Immature natural killer cell (primary cell): ENCODE measurements around the gene ZNF394. TPM values are rescaled to one million over a fixed set of nuclear protein-coding genes. Genes with fewer than 3 reads are reported as not detected.
A peak's percentile ranks its signal among the peaks of the same experiment; 100 is the strongest.

Experiments used
- DNase-seq, 3 donors: peaks; one replicate each; pipeline ENCODE4 v3.0.0; 2022; ENCODE audit warnings: mixed read lengths in 1 of 3
- H3K27ac Mint-ChIP-seq, 6 donors: one replicate each; pipeline ENCODE4 v1.8.0; 2020; ENCODE audit warnings: mixed read lengths in 6 of 6, mild to moderate bottlenecking in 5 of 6, inconsistent platforms in 4 of 6, moderate library complexity in 3 of 6
- H3K27me3 Mint-ChIP-seq, 3 donors: one replicate each; pipeline ENCODE4 v1.8.0; 2020 to 2021; ENCODE audit warnings: low read depth in 3 of 3, mild to moderate bottlenecking in 3 of 3, mixed read lengths in 3 of 3, moderate library complexity in 3 of 3, inconsistent platforms in 1 of 3
- H3K36me3 Mint-ChIP-seq, 3 donors: one replicate each; pipeline ENCODE4 v1.8.0; 2020; ENCODE audit warnings: mixed read lengths in 3 of 3, inconsistent platforms in 2 of 3, mild to moderate bottlenecking in 2 of 3
- H3K4me1 Mint-ChIP-seq, 2 donors: one replicate each; pipeline ENCODE4 v1.8.0; 2020; ENCODE audit warnings: inconsistent platforms in 2 of 2, mild to moderate bottlenecking in 2 of 2, mixed read lengths in 2 of 2, moderate library complexity in 1 of 2
- H3K4me3 Mint-ChIP-seq, 5 donors: one replicate each; pipeline ENCODE4 v1.8.0; 2020; ENCODE audit warnings: mild to moderate bottlenecking in 5 of 5, mixed read lengths in 5 of 5, inconsistent platforms in 3 of 5, moderate library complexity in 3 of 5
- H3K9me3 Mint-ChIP-seq, 6 donors: one replicate each; pipeline ENCODE4 v1.8.0; 2020; ENCODE audit warnings: mild to moderate bottlenecking in 6 of 6, mixed read lengths in 6 of 6, inconsistent platforms in 4 of 6, moderate library complexity in 3 of 6
- polyA plus RNA-seq, 3 donors: library from polyadenylated mRNA; unstranded; fragments of 300-500 nt; fragmentation: Illumina TruSeq; gene quantifications; one replicate each; pipeline ENCODE4 v1.2.3, GENCODE V29; 2021

Gene ZNF394
- polyA plus RNA-seq, 3 donors from 2014 or later: 68.6 to 91.7 (median 76.0) TPM

GRCh38 chr7:99478464-99479440, 21.3 kb downstream of the ZNF394 start:
- Mint-ChIP-seq H3K27me3 (peaks cover 0 to 4% (median 1%) of the 10 kb centered on the region in 3 donors), H3K9me3 (no peaks in the 10 kb centered on the region), H3K36me3 (peaks cover 0 to 5% (median 1%) of the 10 kb centered on the region in 3 donors), H3K4me1 (peaks cover 25 to 30% of the 10 kb centered on the region in 2 donors), H3K27ac (peak overlapping the region; percentile 49 to 83 (median 62)), H3K4me3 (peak overlapping the region in 2 of 5 donors; percentile 38 to 56)
- no peak for DNase-seq

GRCh38 chr7:99476107-99476506, 24.0 kb downstream of the ZNF394 start:
- Mint-ChIP-seq H3K4me1 (peaks cover 40 to 47% of the 10 kb centered on the region in 2 donors), H3K9me3 (no peaks in the 10 kb centered on the region), H3K27me3 (peaks cover 2 to 18% (median 14%) of the 10 kb centered on the region in 3 donors), H3K36me3 (peaks cover 0 to 3% (median 0%) of the 10 kb centered on the region in 3 donors), H3K4me3 (no peak overlapping the region), H3K27ac (no peak overlapping the region)
- no peak for DNase-seq

GRCh38 chr7:99473315-99473596, 26.8 kb downstream of the ZNF394 start:
- peaks cover 33 to 37% of the 10 kb centered on the region in 2 donors for H3K4me1 Mint-ChIP-seq

GRCh38 chr7:99472561-99473314, 27.3 kb downstream of the ZNF394 start, which contains the start of gene ZNF789:
Gene ZNF789 (plus strand): TSS chr7:99472890. CDS start chr7:99476457, 3,567 bp downstream.
- H3K4me1 Mint-ChIP-seq: peaks cover 28 to 31% of the 10 kb centered on the region in 2 donors
- no peaks in the 10 kb centered on the region for H3K9me3 Mint-ChIP-seq
- H3K36me3 Mint-ChIP-seq: no peaks in the 10 kb centered on the region
- DNase-seq: peak; percentile 91 to 94 (median 92)
- H3K27me3 Mint-ChIP-seq: peaks cover 2 to 15% (median 15%) of the 10 kb centered on the region in 3 donors
- peak within 1 kb of the TSS; percentile 86 to 95 (median 91) for H3K27ac Mint-ChIP-seq
- peak within 1 kb of the TSS; percentile 89 to 95 (median 94) for H3K4me3 Mint-ChIP-seq

More at GRCh38 chr7:99473315-99473596, 26.8 kb downstream of the ZNF394 start:
- no peaks in the 10 kb centered on the region for H3K9me3 Mint-ChIP-seq
- peak in 1 of 3 donors; percentile 14 for DNase-seq
- peak overlapping the region; percentile 89 to 95 (median 94) for H3K4me3 Mint-ChIP-seq
- H3K27me3 Mint-ChIP-seq: peaks cover 2 to 15% (median 15%) of the 10 kb centered on the region in 3 donors
- no peaks in the 10 kb centered on the region for H3K36me3 Mint-ChIP-seq
- H3K27ac Mint-ChIP-seq: peak overlapping the region; percentile 86 to 95 (median 91)

- Mint-ChIP-seq H3K4me3 (peak overlapping the region in 2 of 5 donors; percentile 33 to 41), H3K9me3 (no peaks in the 10 kb centered on the region), H3K36me3 (no peaks in the 10 kb centered on the region), H3K27ac (no peak overlapping the region), H3K27me3 (peaks cover 2 to 18% (median 15%) of the 10 kb centered on the region in 3 donors), H3K4me1 (peaks cover 34 to 36% of the 10 kb centered on the region in 2 donors)
- DNase-seq: no peak
Observed at GRCh38 chr7:99469381-99470065, 30.6 kb downstream of the ZNF394 start.

- Mint-ChIP-seq H3K9me3 (no peaks in the 10 kb centered on the region), H3K27ac (peak overlapping the region in 1 of 6 donors; percentile 46), H3K4me1 (peaks cover 37 to 38% of the 10 kb centered on the region in 2 donors), H3K36me3 (peaks cover 0 to 3% (median 0%) of the 10 kb centered on the region in 3 donors), H3K27me3 (peaks cover 2 to 18% (median 15%) of the 10 kb centered on the region in 3 donors), H3K4me3 (peak overlapping the region in 1 of 5 donors; percentile 47)
- no peak for DNase-seq
Observed at GRCh38 chr7:99468336-99468918, 31.7 kb downstream of the ZNF394 start.

- Mint-ChIP-seq H3K9me3 (no peaks in the 10 kb centered on the region), H3K36me3 (peaks cover 0 to 3% (median 0%) of the 10 kb centered on the region in 3 donors), H3K4me1 (peaks cover 29 to 40% of the 10 kb centered on the region in 2 donors), H3K27me3 (peaks cover 0 to 3% (median 0%) of the 10 kb centered on the region in 3 donors), H3K27ac (peak overlapping the region; percentile 83 to 95 (median 92)), H3K4me3 (peak overlapping the region; percentile 88 to 97 (median 94))
- DNase-seq: no peak
Observed at GRCh38 chr7:99465421-99465768, 34.7 kb downstream of the ZNF394 start.

GRCh38 chr7:99461221-99461620, 38.9 kb downstream of the ZNF394 start:
- Mint-ChIP-seq H3K27ac (no peak overlapping the region), H3K4me3 (no peak overlapping the region), H3K36me3 (peaks cover 0 to 11% (median 0%) of the 10 kb centered on the region in 3 donors), H3K27me3 (peaks cover 0 to 4% (median 0%) of the 10 kb centered on the region in 3 donors), H3K4me1 (peaks cover 34 to 56% of the 10 kb centered on the region in 2 donors), H3K9me3 (no peaks in the 10 kb centered on the region)
- DNase-seq: no peak

GRCh38 chr7:99460651-99461050, 39.4 kb downstream of the ZNF394 start:
- Mint-ChIP-seq H3K27ac (peak overlapping the region in 2 of 6 donors; percentile 22 to 37), H3K4me3 (no peak overlapping the region), H3K9me3 (no peaks in the 10 kb centered on the region), H3K36me3 (peaks cover 0 to 11% (median 0%) of the 10 kb centered on the region in 3 donors), H3K27me3 (peaks cover 0 to 2% (median 0%) of the 10 kb centered on the region in 3 donors), H3K4me1 (peaks cover 29 to 50% of the 10 kb centered on the region in 2 donors)
- DNase-seq: no peak

- peaks cover 20 to 40% of the 10 kb centered on the region in 2 donors for H3K4me1 Mint-ChIP-seq
- peaks cover 0 to 2% (median 0%) of the 10 kb centered on the region in 3 donors for H3K27me3 Mint-ChIP-seq
- no peaks in the 10 kb centered on the region for H3K9me3 Mint-ChIP-seq
- peak in 1 of 3 donors; percentile 8 for DNase-seq
- H3K27ac Mint-ChIP-seq: peak overlapping the region in 2 of 6 donors; percentile 4 to 81
- H3K4me3 Mint-ChIP-seq: no peak overlapping the region
- peaks cover 0 to 14% (median 0%) of the 10 kb centered on the region in 3 donors for H3K36me3 Mint-ChIP-seq
Observed at GRCh38 chr7:99459087-99459486, 41.0 kb downstream of the ZNF394 start.

- Mint-ChIP-seq H3K27ac (no peak overlapping the region), H3K4me1 (peaks cover 15 to 30% of the 10 kb centered on the region in 2 donors), H3K36me3 (peaks cover 0 to 14% (median 0%) of the 10 kb centered on the region in 3 donors), H3K9me3 (no peaks in the 10 kb centered on the region), H3K27me3 (peaks cover 0 to 2% (median under 1%) of the 10 kb centered on the region in 3 donors), H3K4me3 (no peak overlapping the region)
- no peak for DNase-seq
Observed at GRCh38 chr7:99457650-99458493, 42.2 kb downstream of the ZNF394 start.

- Mint-ChIP-seq H3K4me1 (peaks cover 13 to 28% of the 10 kb centered on the region in 2 donors), H3K4me3 (no peak overlapping the region), H3K27me3 (peaks cover 0 to 2% (median 2%) of the 10 kb centered on the region in 3 donors), H3K36me3 (peaks cover 0 to 14% (median 0%) of the 10 kb centered on the region in 3 donors), H3K9me3 (no peaks in the 10 kb centered on the region), H3K27ac (no peak overlapping the region)
- DNase-seq: no peak
Observed at GRCh38 chr7:99457050-99457649, 42.9 kb downstream of the ZNF394 start.
